ENCODE data around the gene DHRS11. TPM values are rescaled to one million over a fixed set of nuclear protein-coding genes. Genes with fewer than 3 reads are reported as not detected.

DHRS11 gene
- polyA plus RNA-seq, 3 donors, result 1.2 to 4.3 (median 2.7) TPM

DNA sequence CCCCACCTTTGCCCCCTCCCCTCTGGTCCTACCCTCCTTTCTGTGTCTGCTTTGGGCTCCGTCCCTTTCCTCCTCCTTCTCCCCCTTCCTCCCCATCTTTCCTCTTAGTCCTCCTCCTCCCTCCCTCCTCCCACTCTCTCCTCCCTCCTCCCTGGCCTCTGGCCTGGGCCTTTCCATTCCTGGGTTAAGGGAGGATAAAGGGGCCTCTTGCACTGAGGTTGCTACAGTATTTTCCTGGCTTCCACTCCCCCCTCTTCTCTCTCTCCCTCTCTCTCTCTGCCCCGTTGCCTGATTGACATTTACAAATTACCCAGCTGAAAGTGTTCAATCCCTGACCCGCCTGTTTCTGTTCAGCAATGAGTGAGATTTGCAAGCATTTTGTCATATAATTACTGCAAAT lies 53.7 kb downstream of the DHRS11 start:
- Histone ChIP-seq H3K4me2 (replicated peaks; ENCODE audit: extremely low read depth, low read length, poor library complexity, severe bottlenecking) (no peak overlapping the region), H3K36me3 (replicated peaks in 1 of 2; ENCODE audit: control insufficient read depth in 1 of 2, insufficient read depth in 2 of 2, low read length in 2 of 2) (no peaks in the 10 kb centered on the region), H2AFZ (ENCODE audit: insufficient read depth, low read depth, low read length, poor library complexity, severe bottlenecking) (no peak overlapping the region), H3K9ac (ENCODE audit: insufficient read depth, low read length, poor library complexity, severe bottlenecking) (no peak overlapping the region), H3K4me3 (replicated peaks in 1 of 3; ENCODE audit: low read depth in 2 of 3, low read length in 3 of 3) (no peak overlapping the region), H3K79me2 (ENCODE audit: insufficient read depth, low read length) (no peaks in the 10 kb centered on the region), H3K9me3 (replicated peaks in 1 of 2; ENCODE audit: control insufficient read depth in 1 of 2, insufficient read depth in 1 of 2, low read length in 2 of 2) (peaks cover 0 to 12% of the 10 kb centered on the region in 2 donors), H3K27ac (ENCODE audit: low read depth in 1 of 2, low read length in 2 of 2) (no peak overlapping the region), H3K4me1 (ENCODE audit: control insufficient read depth in 1 of 2, insufficient read depth in 2 of 2, low read length in 2 of 2) (no peaks in the 10 kb centered on the region), H3K27me3 (ENCODE audit: control insufficient read depth in 2 of 2, insufficient read depth in 2 of 2, low read length in 2 of 2) (peaks cover 34 to 49% of the 10 kb centered on the region in 2 donors), H4K20me1 (ENCODE audit: insufficient read depth, low read length) (no peaks in the 10 kb centered on the region)
- peaks cover 54 to 77% (median 63%) of the 10 kb centered on the region in 3 donors for H3K27me3 Mint-ChIP-seq (ENCODE audit: low read depth in 3 of 3)
- intact Hi-C loops (cut with micrococcal nuclease), result no loop called here
- no peak for TF ChIP-seq CTCF (IDR thresholded peaks at IDR 0.05)
- DNase-seq, result no peak
- 83% methylated on average over 1 of the region's 3 CpGs for WGBS (ENCODE audit: insufficient coverage)
- H3K4me1 Mint-ChIP-seq, result peaks cover 4% of the 10 kb centered on the region
- H3K27ac Mint-ChIP-seq, result no peak overlapping the region
- H3K9me3 Mint-ChIP-seq, result peaks cover 0 to 9% (median 2%) of the 10 kb centered on the region in 7 donors
- no peaks in the 10 kb centered on the region for H3K36me3 Mint-ChIP-seq
- no peak overlapping the region for H3K4me3 Mint-ChIP-seq

GRCh38 chr17:36647636-36648035 lies 56.0 kb downstream of the DHRS11 start:
- Histone ChIP-seq H3K4me3 (replicated peaks in 1 of 3; ENCODE audit: low read depth in 2 of 3, low read length in 3 of 3) (no peak overlapping the region), H3K27me3 (ENCODE audit: control insufficient read depth in 2 of 2, insufficient read depth in 2 of 2, low read length in 2 of 2) (peaks cover 15 to 28% of the 10 kb centered on the region in 2 donors), H3K9me3 (replicated peaks in 1 of 2; ENCODE audit: control insufficient read depth in 1 of 2, insufficient read depth in 1 of 2, low read length in 2 of 2) (no peaks in the 10 kb centered on the region), H3K4me1 (ENCODE audit: control insufficient read depth in 1 of 2, insufficient read depth in 2 of 2, low read length in 2 of 2) (no peaks in the 10 kb centered on the region), H2AFZ (ENCODE audit: insufficient read depth, low read depth, low read length, poor library complexity, severe bottlenecking) (no peak overlapping the region), H3K27ac (ENCODE audit: low read depth in 1 of 2, low read length in 2 of 2) (no peak overlapping the region), H3K36me3 (replicated peaks in 1 of 2; ENCODE audit: control insufficient read depth in 1 of 2, insufficient read depth in 2 of 2, low read length in 2 of 2) (no peaks in the 10 kb centered on the region), H4K20me1 (ENCODE audit: insufficient read depth, low read length) (no peaks in the 10 kb centered on the region), H3K79me2 (ENCODE audit: insufficient read depth, low read length) (no peaks in the 10 kb centered on the region), H3K9ac (ENCODE audit: insufficient read depth, low read length, poor library complexity, severe bottlenecking) (no peak overlapping the region), H3K4me2 (replicated peaks; ENCODE audit: extremely low read depth, low read length, poor library complexity, severe bottlenecking) (no peak overlapping the region)
- no peak for DNase-seq
- Mint-ChIP-seq H3K4me3 (no peak overlapping the region), H3K36me3 (no peaks in the 10 kb centered on the region), H3K4me1 (no peaks in the 10 kb centered on the region), H3K27me3 (ENCODE audit: low read depth in 3 of 3) (peaks cover 36 to 62% (median 55%) of the 10 kb centered on the region in 3 donors), H3K9me3 (peaks cover 0 to 2% (median under 1%) of the 10 kb centered on the region in 7 donors), H3K27ac (no peak overlapping the region)
- intact Hi-C loops (cut with micrococcal nuclease), result no loop called here
- no peak for TF ChIP-seq CTCF (IDR thresholded peaks at IDR 0.05)
- 70% methylated on average over 1 of the region's 4 CpGs for WGBS (ENCODE audit: insufficient coverage)
